Gastroesophageal sphincter (tissue), 4 donors: Measurements from ENCODE around the gene SMG5. TPM values are rescaled to one million over a fixed set of nuclear protein-coding genes. Genes with fewer than 3 reads are reported as not detected.

Experiments
- ATAC-seq: fragments of 150-250 bp; one replicate; pipeline ENCODE4 v1.9.1; 2016; ENCODE audit warnings: mild to moderate bottlenecking, moderate library complexity
- H3K27ac ChIP-seq, 4 donors: fragments of 200-600 bp; sonication (generic) in 3 of 4; 1 replicate in 3 of 4; 2 replicates in 1 of 4; pipeline ENCODE4 v1.5.1; 2016 to 2019
- H3K27me3 ChIP-seq: fragments of 200-600 bp; sonication (generic); one replicate; pipeline ENCODE4 v1.5.1; 2019
- H3K36me3 ChIP-seq, 2 donors: fragments of 200-600 bp; sonication (generic); one replicate each; pipeline ENCODE4 v1.5.1; 2019; ENCODE audit warnings: control low read depth in 1 of 2
- H3K4me1 ChIP-seq, 3 donors: fragments of 200-600 bp; sonication (generic); 1 replicate in 2 of 3; 2 replicates in 1 of 3; pipeline ENCODE4 v1.5.1; 2016 to 2019; ENCODE audit warnings: control low read depth in 2 of 3
- H3K4me3 ChIP-seq, 2 donors: fragments of 200-600 bp; sonication (generic); one replicate each; pipeline ENCODE4 v1.5.1; 2019; ENCODE audit warnings: mild to moderate bottlenecking in 1 of 2, moderate library complexity in 1 of 2
- H3K9me3 ChIP-seq, 3 donors: fragments of 200-600 bp; sonication (generic); one replicate each; pipeline ENCODE4 v1.5.1; 2017 to 2019; ENCODE audit warnings: control low read depth in 2 of 3
- CTCF ChIP-seq, 4 experiments: fragments of 200-600 bp in 2 of 4; fragments of 450-650 bp in 2 of 4; sonication (generic) in 1 of 4; IDR thresholded peaks; one replicate each; pipeline ENCODE4 v1.5.1; 2017 to 2019; ENCODE audit warnings: antibody characterized with exemption in 4 of 4, mild to moderate bottlenecking in 2 of 4, moderate library complexity in 2 of 4
- EP300 ChIP-seq: sonication (generic); formaldehyde crosslinking; IDR thresholded peaks from one replicate; pipeline ENCODE4 v1.6.1; 2017; ENCODE audit warnings: antibody characterized with exemption, mild to moderate bottlenecking
- POLR2A ChIP-seq, 2 donors: fragments of 450-650 bp; IDR thresholded peaks; one replicate each; pipeline ENCODE4 v1.6.1; 2017; ENCODE audit warnings: antibody characterized with exemption in 2 of 2, mild to moderate bottlenecking in 2 of 2, moderate library complexity in 1 of 2
- POLR2AphosphoS5 ChIP-seq: sonication (generic); formaldehyde crosslinking; IDR thresholded peaks from one replicate; pipeline ENCODE4 v1.6.1; 2017; ENCODE audit warnings: antibody characterized with exemption
- WGBS, 2 donors: methylation state at CpG; one replicate each; pipeline ENCODE4 v1.1.5; 2018; ENCODE audit warnings: low coverage in 1 of 2; 5-methylcytosine and 5-hydroxymethylcytosine counted together
- total RNA-seq, 4 donors: library from RNA; depleted of rRNA; stranded (reverse); fragments of >200 nt; gene quantifications; one replicate each; pipeline ENCODE4 v1.1.0, GENCODE V29; 2016

SMG5 gene
- total RNA-seq, 4 donors from 2014 or later = 60.2 to 106 (median 69.1) TPM

- no peak for ATAC-seq
- Histone ChIP-seq H3K36me3 (peaks cover 0 to 34% of the 10 kb centered on the region in 2 donors), H3K4me1 (peaks cover 0 to 47% (median 11%) of the 10 kb centered on the region in 3 donors), H3K4me3 (peak overlapping the region in 1 of 2 donors; percentile 64), H3K9me3 (no peaks in the 10 kb centered on the region), H3K27ac (peak overlapping the region in 3 of 4 donors; percentile 89 to 95 (median 92)), H3K27me3 (no peaks in the 10 kb centered on the region)
- TF ChIP-seq CTCF (IDR thresholded peaks at IDR 0.05) (no peak), EP300 (no peak), POLR2AphosphoS5 (no peak), POLR2A (IDR thresholded peaks at IDR 0.05) (no peak)
- 71 to 84% methylated on average over 8 to 16 of the region's 16 CpGs for WGBS, 2 donors
These were observed 68.4 kb downstream of the SMG5 start for GRCh38 chr1:156214024-156214748.

GRCh38 chr1:156213644-156213966 lies 69.0 kb downstream of the SMG5 start:
- Histone ChIP-seq H3K4me3 (peak overlapping the region; percentile 40 to 64), H3K9me3 (no peaks in the 10 kb centered on the region), H3K4me1 (peaks cover 0 to 47% (median 11%) of the 10 kb centered on the region in 3 donors), H3K27ac (peak overlapping the region; percentile 88 to 95 (median 90)), H3K27me3 (no peaks in the 10 kb centered on the region), H3K36me3 (peaks cover 0 to 39% of the 10 kb centered on the region in 2 donors)
- ATAC-seq = no peak
- TF ChIP-seq EP300 = no peak
- TF ChIP-seq CTCF (IDR thresholded peaks at IDR 0.05) = no peak
- no peak for TF ChIP-seq POLR2AphosphoS5
- TF ChIP-seq POLR2A (IDR thresholded peaks at IDR 0.05) = no peak
- 10 to 24% methylated on average over 8 to 9 of the region's 11 CpGs for WGBS, 2 donors

GRCh38 chr1:156212833-156213643 lies 69.6 kb downstream of the SMG5 start, which contains the start of gene PMF1:
TSS of gene PMF1 (plus strand) at chr1:156213007. CDS start at chr1:156213016, 9 bp downstream.
- H3K4me3 ChIP-seq = peak within 1 kb of the TSS; percentile 40 to 64
- peak within 1 kb of the TSS; percentile 88 to 95 (median 90) for H3K27ac ChIP-seq
- peaks cover 0 to 45% of the 10 kb centered on the region in 2 donors for H3K36me3 ChIP-seq
- TF ChIP-seq EP300 (no peak), POLR2A (IDR thresholded peaks at IDR 0.05) (peak; percentile 48 to 62), POLR2AphosphoS5 (peak; percentile 73), CTCF (IDR thresholded peaks at IDR 0.05) (peak in 2 of 4 experiments; percentile 13 to 16)
- peaks cover 0 to 41% (median 11%) of the 10 kb centered on the region in 3 donors for H3K4me1 ChIP-seq
- H3K9me3 ChIP-seq = no peaks in the 10 kb centered on the region
- no peaks in the 10 kb centered on the region for H3K27me3 ChIP-seq
- ATAC-seq = peak; percentile 99
- WGBS, 2 donors = 0 to 1% methylated on average over 12 to 20 of the region's 61 CpGs

GRCh38 chr1:156212130-156212529 lies 70.5 kb downstream of the SMG5 start:
- WGBS, 2 donors = 61 to 95% methylated on average over 4 to 8 of the region's 9 CpGs

More at GRCh38 chr1:156212130-156212529, 70.5 kb downstream of the SMG5 start:
- Histone ChIP-seq H3K4me1 (peaks cover 0 to 32% (median 11%) of the 10 kb centered on the region in 3 donors), H3K27ac (peak overlapping the region; percentile 88 to 95 (median 90)), H3K36me3 (peaks cover 0 to 54% of the 10 kb centered on the region in 2 donors), H3K4me3 (peak overlapping the region in 1 of 2 donors; percentile 64), H3K27me3 (no peaks in the 10 kb centered on the region), H3K9me3 (no peaks in the 10 kb centered on the region)
- TF ChIP-seq POLR2A (IDR thresholded peaks at IDR 0.05) (no peak), POLR2AphosphoS5 (no peak), CTCF (IDR thresholded peaks at IDR 0.05) (no peak)
- ATAC-seq = no peak
